Effector memory CD4-positive, alpha-beta T cell (primary cell): Measurements from ENCODE around the gene IL3RA.
A peak's percentile ranks its signal among the peaks of the same experiment; 100 is the strongest.
"Not testable (repeated sequence)": the region's sequence is repeated elsewhere in the genome, so short reads cannot be mapped to it uniquely, and the experiment has no call there.

Experiments used
- DNase-seq, 3 donors: peaks; one replicate each; pipeline ENCODE4 v3.0.0-alpha.2; 2020
- H3K27ac ChIP-seq: 2 replicates; pipeline ENCODE4 v1.7.0; 2013; ENCODE audit warnings: mild to moderate bottlenecking, low read length, moderate library complexity; ENCODE audit not compliant: insufficient read depth, poor library complexity, severe bottlenecking
- H3K27me3 ChIP-seq: replicated peaks from 2 replicates; pipeline ENCODE4 v1.7.0; 2013; ENCODE audit warnings: mild to moderate bottlenecking, low read length; ENCODE audit not compliant: insufficient read depth, control insufficient read depth, poor library complexity, severe bottlenecking
- H3K36me3 ChIP-seq: 2 replicates; pipeline ENCODE4 v1.7.0; 2013; ENCODE audit warnings: mild to moderate bottlenecking, low read length, moderate library complexity; ENCODE audit not compliant: control insufficient read depth, insufficient read depth
- H3K4me1 ChIP-seq: 2 replicates; pipeline ENCODE4 v1.7.0; 2013; ENCODE audit warnings: low read length, mild to moderate bottlenecking; ENCODE audit not compliant: control insufficient read depth, insufficient read depth, poor library complexity, severe bottlenecking
- H3K4me3 ChIP-seq: 2 replicates; pipeline ENCODE4 v1.7.0; 2013; ENCODE audit warnings: low read length, low read depth, mild to moderate bottlenecking; ENCODE audit not compliant: insufficient read depth, poor library complexity, severe bottlenecking
- H3K9me3 ChIP-seq: 2 replicates; pipeline ENCODE4 v1.7.0; 2013; ENCODE audit warnings: mild to moderate bottlenecking, low read length, moderate library complexity; ENCODE audit not compliant: control insufficient read depth

Gene IL3RA

GRCh38 chrX:1306909-1307625 lies 29.5 kb upstream of the IL3RA start:
- Histone ChIP-seq H3K4me3 (no peak overlapping the region), H3K9me3 (no peaks in the 10 kb centered on the region), H3K4me1 (no peaks in the 10 kb centered on the region), H3K27ac (no peak overlapping the region), H3K27me3 (no peaks in the 10 kb centered on the region), H3K36me3 (no peaks in the 10 kb centered on the region)
- DNase-seq = no peak

GRCh38 chrX:1307626-1308340 lies 28.8 kb upstream of the IL3RA start:
- Histone ChIP-seq H3K9me3 (no peaks in the 10 kb centered on the region), H3K4me3 (no peak overlapping the region), H3K4me1 (no peaks in the 10 kb centered on the region), H3K27ac (no peak overlapping the region), H3K27me3 (no peaks in the 10 kb centered on the region), H3K36me3 (no peaks in the 10 kb centered on the region)
- no peak for DNase-seq

- H3K4me3 ChIP-seq = no peak overlapping the region
- H3K36me3 ChIP-seq = no peaks in the 10 kb centered on the region
- no peaks in the 10 kb centered on the region for H3K4me1 ChIP-seq
- H3K27me3 ChIP-seq = no peaks in the 10 kb centered on the region
- no peaks in the 10 kb centered on the region for H3K9me3 ChIP-seq
- DNase-seq = no peak
- H3K27ac ChIP-seq = no peak overlapping the region
Measured at GRCh38 chrX:1308476-1308875, 28.1 kb upstream of the IL3RA start.

DNA sequence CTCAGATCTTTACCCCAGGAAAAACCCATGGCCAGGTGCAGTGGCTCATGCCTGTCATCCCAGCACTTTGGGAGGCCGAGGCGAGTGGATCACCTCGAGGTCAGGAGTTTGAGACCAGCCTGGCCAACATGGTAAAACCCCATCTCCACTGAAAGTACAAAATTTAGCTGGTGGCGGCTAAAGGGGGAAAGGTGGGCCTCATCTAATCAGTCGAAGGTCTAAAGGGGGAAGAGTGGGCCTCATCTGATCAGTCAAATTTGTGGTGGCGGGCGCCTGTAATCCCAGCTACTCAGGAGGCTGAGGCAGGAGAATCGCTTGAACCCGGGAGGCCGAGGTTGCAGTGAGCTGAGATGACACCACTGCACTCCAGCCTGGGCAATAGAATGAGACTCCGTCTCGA lies 27.7 kb upstream of the IL3RA start:
- H3K9me3 ChIP-seq, DNase-seq, H3K27ac ChIP-seq, H3K36me3 ChIP-seq, H3K4me3 ChIP-seq, H3K27me3 ChIP-seq, H3K4me1 ChIP-seq: not testable (repeated sequence)

GRCh38 chrX:1313788-1314187 lies 22.8 kb upstream of the IL3RA start:
- no peak for DNase-seq
- Histone ChIP-seq H3K36me3 (no peaks in the 10 kb centered on the region), H3K4me1 (no peaks in the 10 kb centered on the region), H3K27me3 (no peaks in the 10 kb centered on the region), H3K4me3 (no peak overlapping the region), H3K9me3 (no peaks in the 10 kb centered on the region), H3K27ac (no peak overlapping the region)

GRCh38 chrX:1316527-1316926 lies 20.1 kb upstream of the IL3RA start:
- Histone ChIP-seq H3K4me3 (no peak overlapping the region), H3K27ac (no peak overlapping the region)
- no peak for DNase-seq

GRCh38 chrX:1321674-1322073 lies 14.9 kb upstream of the IL3RA start:
- Histone ChIP-seq H3K36me3 (no peaks in the 10 kb centered on the region), H3K4me3 (no peak overlapping the region), H3K4me1 (peaks cover 3% of the 10 kb centered on the region), H3K27ac (no peak overlapping the region), H3K9me3 (no peaks in the 10 kb centered on the region), H3K27me3 (no peaks in the 10 kb centered on the region)
- DNase-seq = no peak

More at GRCh38 chrX:1316527-1316926, 20.1 kb upstream of the IL3RA start:
- Histone ChIP-seq H3K9me3 (no peaks in the 10 kb centered on the region), H3K27me3 (no peaks in the 10 kb centered on the region), H3K4me1 (no peaks in the 10 kb centered on the region), H3K36me3 (no peaks in the 10 kb centered on the region)

- H3K4me3 ChIP-seq = no peak overlapping the region
- no peak overlapping the region for H3K27ac ChIP-seq
- peaks cover 3% of the 10 kb centered on the region for H3K4me1 ChIP-seq
- H3K9me3 ChIP-seq = no peaks in the 10 kb centered on the region
- no peaks in the 10 kb centered on the region for H3K36me3 ChIP-seq
- H3K27me3 ChIP-seq = no peaks in the 10 kb centered on the region
- no peak for DNase-seq
Measured at GRCh38 chrX:1322393-1322792, 14.2 kb upstream of the IL3RA start.

DNA sequence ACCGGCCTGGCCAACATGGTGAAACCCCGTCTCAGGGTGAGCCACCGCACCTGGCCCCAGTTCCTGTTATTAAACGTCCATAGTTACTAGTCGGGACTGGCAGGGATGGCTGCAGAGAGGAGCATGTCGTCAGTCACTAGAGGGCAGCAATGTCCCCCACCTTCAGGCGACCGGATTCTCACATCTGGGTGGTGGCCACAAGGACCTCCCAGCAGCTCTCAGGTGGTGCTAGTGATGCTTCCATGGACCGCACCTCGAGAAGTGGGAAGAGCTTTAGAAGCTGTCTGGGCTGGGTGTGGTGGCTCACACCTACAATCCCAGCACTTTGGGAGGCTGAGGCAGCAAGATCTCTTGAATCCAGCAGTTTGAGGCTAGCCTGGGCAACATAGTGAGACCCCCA lies 13.3 kb upstream of the IL3RA start:
- Histone ChIP-seq H3K36me3 (no peaks in the 10 kb centered on the region), H3K27ac (no peak overlapping the region), H3K27me3 (no peaks in the 10 kb centered on the region), H3K9me3 (no peaks in the 10 kb centered on the region), H3K4me1 (peaks cover 3% of the 10 kb centered on the region), H3K4me3 (no peak overlapping the region)
- peak in 1 of 3 donors; percentile 9 for DNase-seq

- Histone ChIP-seq H3K27ac (no peak overlapping the region), H3K4me3 (no peak overlapping the region), H3K36me3 (no peaks in the 10 kb centered on the region), H3K27me3 (no peaks in the 10 kb centered on the region), H3K4me1 (peaks cover 3% of the 10 kb centered on the region), H3K9me3 (no peaks in the 10 kb centered on the region)
- no peak for DNase-seq
Measured at GRCh38 chrX:1325515-1326116, 11.0 kb upstream of the IL3RA start.
